Measurements from ENCODE around the gene ZNRF1.

DNA sequence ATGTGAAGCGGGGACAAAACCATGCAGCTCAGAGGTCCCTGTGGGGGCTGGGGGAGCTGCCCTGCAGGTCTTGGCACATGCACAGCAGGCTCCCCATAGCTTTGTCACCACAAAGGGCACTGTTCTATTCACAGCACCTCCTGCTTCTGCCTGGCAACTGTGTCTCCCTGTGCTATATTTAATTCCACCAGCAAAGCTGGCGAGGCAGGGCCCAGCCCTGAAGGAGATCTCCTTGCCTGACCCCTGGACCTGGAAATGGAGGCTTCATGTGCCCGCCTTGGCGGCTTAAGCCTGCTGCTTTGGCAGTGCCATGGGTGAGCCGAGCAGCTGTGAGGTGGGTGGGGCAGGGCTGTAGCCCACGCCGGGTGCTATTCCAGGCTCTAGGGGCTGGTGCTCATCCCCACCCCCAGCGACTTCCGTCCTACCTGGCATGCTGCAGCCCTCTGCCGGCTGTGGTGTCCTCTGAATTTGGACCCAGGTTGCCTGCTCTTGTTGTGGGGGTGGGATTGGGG, 111.0 kb downstream of the ZNRF1 start:
- TF ChIP-seq SIN3A (IDR thresholded peaks at IDR 0.05; ENCODE audit: borderline replicate concordance, insufficient read depth, low read length) (no peak), POLR2AphosphoS5 (IDR thresholded peaks at IDR 0.05; ENCODE audit: low read depth, low read length) (no peak), FOXP2 (optimal IDR thresholded peaks at IDR 0.05; ENCODE audit: borderline replicate concordance, extremely low read depth, extremely low read length, insufficient read depth) (no peak)
- TF ChIP-seq, protein P1, sequence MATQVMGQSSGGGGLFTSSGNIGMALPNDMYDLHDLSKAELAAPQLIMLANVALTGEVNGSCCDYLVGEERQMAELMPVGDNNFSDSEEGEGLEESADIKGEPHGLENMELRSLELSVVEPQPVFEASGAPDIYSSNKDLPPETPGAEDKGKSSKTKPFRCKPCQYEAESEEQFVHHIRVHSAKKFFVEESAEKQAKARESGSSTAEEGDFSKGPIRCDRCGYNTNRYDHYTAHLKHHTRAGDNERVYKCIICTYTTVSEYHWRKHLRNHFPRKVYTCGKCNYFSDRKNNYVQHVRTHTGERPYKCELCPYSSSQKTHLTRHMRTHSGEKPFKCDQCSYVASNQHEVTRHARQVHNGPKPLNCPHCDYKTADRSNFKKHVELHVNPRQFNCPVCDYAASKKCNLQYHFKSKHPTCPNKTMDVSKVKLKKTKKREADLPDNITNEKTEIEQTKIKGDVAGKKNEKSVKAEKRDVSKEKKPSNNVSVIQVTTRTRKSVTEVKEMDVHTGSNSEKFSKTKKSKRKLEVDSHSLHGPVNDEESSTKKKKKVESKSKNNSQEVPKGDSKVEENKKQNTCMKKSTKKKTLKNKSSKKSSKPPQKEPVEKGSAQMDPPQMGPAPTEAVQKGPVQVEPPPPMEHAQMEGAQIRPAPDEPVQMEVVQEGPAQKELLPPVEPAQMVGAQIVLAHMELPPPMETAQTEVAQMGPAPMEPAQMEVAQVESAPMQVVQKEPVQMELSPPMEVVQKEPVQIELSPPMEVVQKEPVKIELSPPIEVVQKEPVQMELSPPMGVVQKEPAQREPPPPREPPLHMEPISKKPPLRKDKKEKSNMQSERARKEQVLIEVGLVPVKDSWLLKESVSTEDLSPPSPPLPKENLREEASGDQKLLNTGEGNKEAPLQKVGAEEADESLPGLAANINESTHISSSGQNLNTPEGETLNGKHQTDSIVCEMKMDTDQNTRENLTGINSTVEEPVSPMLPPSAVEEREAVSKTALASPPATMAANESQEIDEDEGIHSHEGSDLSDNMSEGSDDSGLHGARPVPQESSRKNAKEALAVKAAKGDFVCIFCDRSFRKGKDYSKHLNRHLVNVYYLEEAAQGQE (IDR thresholded peaks at IDR 0.05; ENCODE audit: insufficient read depth in 1 of 2, low read depth in 2 of 2, low read length in 2 of 2), result no peak

Measured in PFSK-1 (cell line).